GM19099 (cell line): ENCODE measurements around the gene DIAPH2.

Experiments
- POLR2A ChIP-seq: IDR thresholded peaks from 3 replicates; pipeline ENCODE4 v1.6.1; 2011; ENCODE audit warnings: low read depth; ENCODE audit not compliant: insufficient read length; ENCODE audit errors: extremely low read depth

DIAPH2 gene

DNA sequence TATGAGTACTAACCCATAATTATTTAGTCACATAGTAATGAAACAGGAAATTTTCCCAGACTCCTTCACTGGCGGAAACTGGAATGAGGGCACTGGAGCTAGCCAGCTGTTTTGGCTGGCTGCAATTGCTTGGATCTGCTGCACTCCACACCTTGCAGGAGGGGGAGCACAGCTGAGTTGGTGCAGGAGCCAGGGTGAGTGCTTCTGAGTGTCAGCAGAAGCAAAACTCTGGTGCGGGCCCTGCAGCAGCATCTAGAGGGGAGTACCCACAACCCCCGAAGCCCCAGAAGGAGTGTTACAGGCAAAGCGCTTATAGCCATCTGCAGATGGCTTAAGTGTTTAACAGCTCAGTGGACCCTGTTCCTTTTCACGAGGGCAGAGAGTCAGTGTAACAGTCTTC is 295.1 kb downstream of the DIAPH2 start:
- no peak for TF ChIP-seq POLR2A

DNA sequence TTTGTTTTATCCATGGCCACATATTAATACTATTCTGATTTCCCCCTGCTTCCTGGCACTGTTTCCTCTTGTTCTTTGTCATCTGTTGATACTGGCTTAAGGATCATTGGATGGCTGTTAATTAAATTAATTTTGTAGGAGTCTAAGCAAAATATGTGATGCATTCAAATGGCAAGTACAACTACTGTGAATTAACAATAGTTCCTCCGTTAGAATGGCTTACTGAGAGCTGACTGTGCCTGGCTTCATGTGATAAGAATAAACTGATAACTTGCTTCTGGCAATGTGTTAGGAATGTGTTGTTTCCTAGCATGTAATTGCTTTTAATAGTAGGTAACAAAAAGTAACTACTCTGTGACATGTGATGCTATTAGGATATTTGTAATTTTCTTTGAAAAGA is 297.5 kb downstream of the DIAPH2 start:
- TF ChIP-seq POLR2A = no peak

DNA sequence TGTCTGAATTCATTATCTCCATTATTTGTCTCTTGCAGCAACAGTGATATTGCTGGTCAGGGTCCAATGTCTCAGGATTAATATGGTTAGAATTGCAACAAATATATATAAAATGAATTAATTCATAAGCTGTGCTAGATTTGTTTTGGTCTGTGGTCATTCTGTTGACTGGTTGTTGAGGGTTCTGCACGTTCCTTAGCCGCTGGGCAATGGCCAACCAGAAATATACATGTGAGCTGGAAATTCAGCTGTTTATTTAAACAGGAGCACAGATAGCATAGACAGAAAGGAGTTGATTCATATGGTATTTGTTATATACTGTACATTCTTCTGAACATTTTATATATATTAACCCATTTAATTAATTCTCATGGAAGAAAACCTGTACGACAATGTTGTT is 299.9 kb downstream of the DIAPH2 start:
- TF ChIP-seq POLR2A = no peak

DNA sequence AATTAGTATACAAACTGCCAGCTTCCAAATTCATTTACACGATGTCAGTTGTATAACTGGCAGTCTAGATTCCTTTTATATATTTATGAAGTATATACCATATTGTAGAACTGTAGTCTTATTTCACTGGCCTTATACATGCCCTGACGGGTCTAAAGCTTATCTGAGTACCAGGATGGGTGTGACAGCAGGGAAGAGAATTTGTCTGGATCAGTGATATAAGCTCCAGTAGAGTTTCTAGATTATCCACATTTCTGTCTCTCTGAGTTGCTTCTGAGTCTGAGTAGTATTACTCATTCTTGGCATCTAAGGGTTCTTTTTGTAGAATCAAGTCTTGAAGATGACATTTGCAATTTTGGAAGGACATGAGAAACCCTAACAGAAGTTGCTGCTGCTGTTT is 300.4 kb downstream of the DIAPH2 start:
- TF ChIP-seq POLR2A = no peak

DNA sequence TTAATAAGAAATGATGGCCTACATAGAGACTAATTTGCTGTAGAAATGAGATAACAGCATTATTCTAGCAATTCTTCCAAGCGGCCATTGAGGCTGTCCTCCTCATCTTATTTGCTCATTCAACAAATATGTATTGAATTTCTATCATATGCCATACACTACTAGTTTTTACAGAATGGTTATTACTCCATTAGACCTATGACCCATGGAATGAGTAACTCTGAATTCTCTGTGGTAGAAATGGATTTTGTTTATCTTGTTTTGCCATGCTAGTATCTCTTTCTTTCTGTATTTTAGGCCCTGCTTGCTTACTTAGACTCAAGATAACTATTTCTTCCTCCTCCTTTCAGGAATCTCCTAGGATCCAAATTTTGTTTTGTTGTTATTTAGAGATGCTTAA is 302.6 kb downstream of the DIAPH2 start:
- no peak for TF ChIP-seq POLR2A

DNA sequence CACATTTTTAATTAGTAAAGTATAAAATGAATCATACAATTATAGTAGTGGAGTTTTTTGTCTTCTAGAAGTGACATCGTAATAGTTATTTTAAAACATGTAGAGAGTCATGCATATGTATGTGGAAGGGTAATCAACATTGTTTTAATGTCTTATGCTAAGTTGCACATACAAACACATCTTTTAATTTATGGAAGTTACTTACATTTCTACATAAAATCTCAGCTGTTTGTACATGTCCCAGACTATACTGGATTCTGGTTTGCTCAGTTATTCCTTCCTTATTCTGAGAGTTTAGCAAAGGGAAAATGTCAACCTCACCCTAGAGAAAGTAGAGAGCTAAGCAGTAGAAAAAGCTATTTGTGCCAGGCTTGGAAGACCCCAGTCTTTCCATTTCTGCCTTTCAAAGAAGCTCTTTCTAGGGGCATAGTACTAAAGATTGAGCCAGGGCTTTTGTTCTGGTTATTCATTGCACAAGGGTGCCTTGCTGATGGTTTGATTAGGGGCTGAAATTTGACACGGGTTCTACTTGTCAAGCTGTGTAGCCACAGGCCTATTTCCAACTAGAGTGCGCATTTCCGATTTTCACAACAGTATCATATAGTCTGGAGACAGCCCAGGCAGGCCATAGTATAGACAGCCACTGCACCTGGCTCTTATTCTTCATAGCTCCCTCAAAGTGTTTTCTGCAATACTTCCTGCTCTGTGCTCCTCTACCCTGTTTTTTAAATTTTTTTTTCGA is 305.4 kb downstream of the DIAPH2 start:
- no peak for TF ChIP-seq POLR2A

DNA sequence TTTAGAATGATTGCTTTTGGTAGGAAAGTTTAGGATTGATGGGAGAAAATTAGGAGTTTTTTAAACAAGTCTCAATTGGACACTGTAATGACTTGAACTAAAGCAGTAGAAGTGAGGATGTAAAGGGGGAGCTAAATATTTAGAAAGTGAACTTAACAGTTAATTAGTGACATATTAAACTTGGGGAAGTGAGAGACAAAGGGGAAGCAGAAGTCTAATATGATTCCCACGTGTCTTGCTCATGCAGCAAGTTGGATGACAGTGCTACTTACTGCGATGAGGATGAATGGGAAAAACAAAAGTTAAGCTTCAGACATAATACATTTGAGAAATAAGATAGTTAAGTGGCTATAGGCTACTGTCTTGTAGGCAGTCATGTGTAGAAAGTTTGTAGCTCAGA is 309.5 kb downstream of the DIAPH2 start:
- no peak for TF ChIP-seq POLR2A

DNA sequence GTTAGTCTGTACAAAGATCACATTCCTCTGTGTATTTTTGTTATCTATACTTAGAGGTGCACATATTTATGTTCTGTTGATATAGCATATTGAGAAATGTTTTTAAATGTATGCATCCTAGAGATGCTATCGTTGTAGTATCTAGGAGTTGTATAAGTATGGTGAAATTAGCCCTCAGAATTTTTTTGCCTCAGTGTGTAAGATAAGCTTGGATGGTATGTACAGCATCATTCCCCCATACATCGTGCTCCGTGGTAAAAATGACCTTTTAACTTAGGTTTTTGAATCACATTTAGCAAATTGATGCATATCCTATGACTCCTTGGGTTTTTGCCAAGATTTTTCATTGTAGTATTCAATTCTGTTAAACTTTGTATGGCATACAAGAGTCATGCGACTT is 312.6 kb downstream of the DIAPH2 start:
- TF ChIP-seq POLR2A = no peak

DNA sequence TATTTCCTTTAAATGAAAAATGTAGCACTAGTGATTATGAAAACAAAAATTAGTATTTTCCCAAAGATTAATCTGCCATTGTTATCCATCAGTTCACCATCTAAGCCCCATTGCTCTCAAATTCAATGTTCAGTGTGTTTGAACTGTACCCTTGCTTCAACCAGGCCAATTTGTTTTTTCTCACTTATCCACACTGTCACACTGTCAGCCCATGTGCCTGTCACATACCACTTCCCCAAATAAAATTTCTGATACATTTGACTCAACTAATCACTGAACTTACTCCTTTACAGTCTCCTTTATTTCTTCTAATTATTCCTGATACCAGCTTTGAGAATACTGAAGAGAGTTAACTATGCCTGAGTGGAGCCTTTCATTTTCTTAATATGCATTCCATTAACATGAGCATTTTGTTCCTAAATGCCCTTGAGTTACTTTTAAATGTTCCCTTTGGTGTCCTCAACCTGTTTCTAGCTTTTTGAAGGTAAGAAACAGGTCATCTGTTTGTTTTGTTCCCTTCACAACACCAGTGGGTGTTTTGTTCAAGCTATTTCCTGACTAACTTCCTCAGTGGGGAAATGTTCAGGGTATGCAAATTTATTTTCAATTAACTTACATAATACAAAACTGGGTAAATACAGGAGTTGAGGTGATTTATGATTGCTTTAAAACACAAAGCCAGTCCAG is 316.2 kb downstream of the DIAPH2 start:
- TF ChIP-seq POLR2A = no peak

DNA sequence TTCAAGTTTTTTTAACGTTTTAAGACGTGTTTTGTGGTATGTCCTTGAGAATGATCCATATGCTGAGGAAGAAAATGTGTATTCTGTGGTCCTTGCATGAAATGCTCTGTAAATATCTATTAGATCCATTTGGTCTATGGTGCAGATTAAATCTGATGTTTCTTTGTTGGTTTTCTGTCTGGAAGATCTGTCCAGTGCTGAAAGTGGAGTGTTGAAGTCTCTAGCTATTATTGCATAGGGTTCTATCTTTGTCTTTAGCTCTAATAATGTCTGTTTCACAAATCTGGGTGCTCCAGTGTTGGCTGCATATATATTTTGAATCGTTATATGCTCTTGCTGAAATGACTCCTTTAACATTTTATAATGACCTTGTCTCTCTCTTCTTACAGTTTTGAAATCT is 321.5 kb downstream of the DIAPH2 start:
- TF ChIP-seq POLR2A = no peak

DNA sequence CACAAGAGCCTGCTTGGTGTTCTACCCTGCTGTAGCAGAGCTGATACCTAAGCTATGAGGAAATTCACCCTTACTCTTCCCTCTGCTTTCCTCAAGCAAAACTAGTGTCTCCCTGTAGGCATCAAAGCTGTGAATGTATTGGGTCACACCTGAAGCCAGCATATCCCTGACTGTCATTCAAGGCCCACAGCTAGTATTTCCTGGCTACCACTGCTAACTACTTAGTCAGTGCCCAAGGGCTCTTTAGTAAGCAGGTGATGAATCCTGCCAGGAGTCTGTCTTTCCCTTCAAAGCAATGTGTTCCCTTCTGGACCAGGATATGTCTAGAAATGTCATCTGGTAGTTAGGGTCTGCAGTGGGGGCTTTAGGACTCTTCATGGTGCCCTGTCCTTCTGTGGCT is 324.7 kb downstream of the DIAPH2 start:
- TF ChIP-seq POLR2A = no peak

DNA sequence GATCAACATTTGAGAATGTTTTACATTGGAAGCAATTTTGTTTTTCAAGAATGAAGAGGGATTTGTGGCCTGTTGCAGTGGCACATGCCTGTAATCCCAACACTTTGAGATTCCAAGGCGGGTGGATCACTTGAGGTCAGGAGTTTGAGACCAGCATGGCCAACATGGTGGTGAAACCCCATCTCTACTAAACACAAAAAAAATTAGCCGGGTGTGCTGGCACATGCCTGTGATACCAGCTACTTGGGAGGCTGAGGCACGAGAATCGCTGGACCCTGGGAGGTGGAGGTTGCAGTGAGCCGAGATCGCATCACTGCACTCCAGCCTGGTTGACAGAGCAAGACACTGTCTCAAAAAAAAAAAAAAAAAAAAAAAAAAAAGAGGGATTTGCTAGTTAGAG is 326.9 kb downstream of the DIAPH2 start:
- no peak for TF ChIP-seq POLR2A

DNA sequence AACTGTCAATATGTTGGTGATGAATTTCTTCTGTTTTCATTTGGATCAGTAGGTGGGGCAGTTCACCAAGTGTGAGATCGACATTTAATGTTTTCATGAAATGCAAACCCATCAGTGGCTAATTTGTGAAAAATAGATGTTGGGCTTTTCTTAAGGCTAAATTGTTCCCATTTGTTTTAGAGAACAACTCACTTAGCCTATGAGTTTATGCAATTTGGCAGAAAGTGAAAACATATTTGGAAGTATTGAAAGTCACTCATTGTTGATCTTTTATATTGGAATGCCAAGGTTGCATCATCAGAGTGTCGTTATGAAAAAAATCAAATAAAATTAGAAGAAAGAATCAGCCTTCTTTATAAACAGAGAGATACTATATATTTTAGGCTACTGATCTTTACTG is 331.5 kb downstream of the DIAPH2 start:
- TF ChIP-seq POLR2A = no peak

DNA sequence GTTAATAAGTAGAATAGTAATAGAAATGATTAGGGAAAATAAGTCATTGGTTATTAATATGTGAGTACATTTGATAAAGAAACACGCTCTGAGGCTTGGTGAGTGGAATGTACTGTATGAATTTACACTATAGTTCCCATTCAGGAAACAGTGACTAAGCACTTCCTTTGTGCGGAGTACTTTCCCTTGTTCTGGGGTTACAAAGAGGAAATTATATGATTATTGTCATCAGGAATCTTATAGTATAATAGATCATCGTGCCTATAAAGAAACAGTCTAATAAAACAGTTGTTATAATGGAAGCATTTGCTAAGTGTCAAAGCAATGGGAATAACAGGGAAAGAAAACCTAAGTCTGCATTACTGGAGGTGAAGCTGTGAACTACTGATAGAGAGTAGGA is 337.0 kb downstream of the DIAPH2 start:
- TF ChIP-seq POLR2A = no peak

DNA sequence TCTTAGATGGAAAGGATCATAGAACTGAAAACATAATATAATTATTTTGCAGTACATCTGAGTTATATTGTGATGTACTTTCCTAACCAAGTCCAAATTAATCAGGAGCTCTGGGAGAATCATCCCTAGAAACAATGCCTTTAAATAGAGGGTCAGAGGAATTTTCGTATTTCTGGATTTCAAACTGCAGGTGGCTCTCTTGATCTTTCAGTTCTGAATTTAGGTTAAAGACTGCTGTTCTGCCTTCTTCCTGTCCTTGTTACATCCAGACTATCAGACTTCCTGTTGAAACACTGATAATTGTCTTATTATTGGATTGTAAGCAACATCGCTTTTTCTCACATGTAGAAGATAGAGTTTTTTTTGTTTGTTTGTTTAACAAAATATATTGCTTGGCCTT is 341.8 kb downstream of the DIAPH2 start:
- TF ChIP-seq POLR2A = no peak

DNA sequence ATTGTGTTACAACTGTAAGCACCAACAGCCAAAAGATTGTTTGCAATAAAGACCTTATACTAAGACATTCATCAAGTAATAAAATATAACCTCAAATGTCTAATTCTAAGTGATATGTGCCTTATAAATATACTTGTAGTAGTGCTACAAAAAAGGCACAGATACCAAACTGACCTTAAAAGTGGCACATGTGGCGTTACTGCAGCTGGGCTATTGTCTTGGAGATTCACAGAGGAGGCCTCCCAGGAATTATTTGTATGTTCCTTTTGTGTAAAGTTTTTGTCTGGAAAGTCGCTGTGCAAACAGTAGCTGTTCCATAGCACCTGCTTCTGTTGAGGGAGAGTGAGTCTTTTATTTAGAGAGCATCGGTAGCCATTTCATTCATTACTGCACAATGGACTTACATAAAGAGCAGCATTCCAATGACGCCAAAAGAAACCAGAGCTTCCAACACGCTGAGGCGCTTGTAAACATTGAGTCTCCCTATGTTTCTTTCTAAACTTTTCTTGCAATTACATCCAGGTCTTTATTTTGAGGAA is 342.8 kb downstream of the DIAPH2 start:
- TF ChIP-seq POLR2A = no peak
